ENCODE data around the gene HEMK1.

The HEMK1 gene

GRCh38 chr3:50562861-50563260 lies 6.5 kb upstream of the HEMK1 start:
- Histone ChIP-seq H3K27me3 (ENCODE audit: control insufficient read depth, low read length) (peaks cover 22% of the 10 kb centered on the region), H3K36me3 (ENCODE audit: control insufficient read depth, low read length) (no peaks in the 10 kb centered on the region), H4K20me1 (ENCODE audit: control insufficient read depth, insufficient read depth, low read depth, low read length) (no peaks in the 10 kb centered on the region), H3K27ac (ENCODE audit: low read depth, low read length) (no peak overlapping the region), H3K9me3 (ENCODE audit: control insufficient read depth, insufficient read depth, low read length) (no peaks in the 10 kb centered on the region), H3K4me1 (ENCODE audit: control insufficient read depth, low read length) (peaks cover 9% of the 10 kb centered on the region), H3K79me2 (ENCODE audit: control insufficient read depth, low read length) (no peaks in the 10 kb centered on the region), H3K9me2 (replicated peaks; ENCODE audit: control insufficient read depth, low read length) (no peaks in the 10 kb centered on the region), H3K4me2 (ENCODE audit: low read length) (no peak overlapping the region), H3K4me3 (ENCODE audit: low read length) (no peak overlapping the region), H3F3A (ENCODE audit: control insufficient read depth, insufficient read depth) (no peaks in the 10 kb centered on the region)
- no peak for TF ChIP-seq CTCF (IDR thresholded peaks at IDR 0.05; ENCODE audit: low read depth, low read length, poor library complexity, severe bottlenecking)
- no peak for TF ChIP-seq EZH2phosphoT487 (IDR thresholded peaks at IDR 0.05; ENCODE audit: borderline replicate concordance, low read length)

GRCh38 chr3:50563867-50564266 lies 5.5 kb upstream of the HEMK1 start:
- Histone ChIP-seq H3K9me3 (ENCODE audit: control insufficient read depth, insufficient read depth, low read length) (no peaks in the 10 kb centered on the region), H3K4me2 (ENCODE audit: low read length) (no peak overlapping the region), H3K79me2 (ENCODE audit: control insufficient read depth, low read length) (no peaks in the 10 kb centered on the region), H3F3A (ENCODE audit: control insufficient read depth, insufficient read depth) (no peaks in the 10 kb centered on the region), H3K9me2 (replicated peaks; ENCODE audit: control insufficient read depth, low read length) (no peaks in the 10 kb centered on the region), H4K20me1 (ENCODE audit: control insufficient read depth, insufficient read depth, low read depth, low read length) (no peaks in the 10 kb centered on the region), H3K27ac (ENCODE audit: low read depth, low read length) (no peak overlapping the region), H3K4me1 (ENCODE audit: control insufficient read depth, low read length) (peaks cover 18% of the 10 kb centered on the region), H3K4me3 (ENCODE audit: low read length) (no peak overlapping the region), H3K27me3 (ENCODE audit: control insufficient read depth, low read length) (peaks cover 22% of the 10 kb centered on the region), H3K36me3 (ENCODE audit: control insufficient read depth, low read length) (no peaks in the 10 kb centered on the region)
- TF ChIP-seq CTCF (IDR thresholded peaks at IDR 0.05; ENCODE audit: low read depth, low read length, poor library complexity, severe bottlenecking) (no peak), EZH2phosphoT487 (IDR thresholded peaks at IDR 0.05; ENCODE audit: borderline replicate concordance, low read length) (no peak)

GRCh38 chr3:50564321-50564720 lies 5.0 kb upstream of the HEMK1 start:
- Histone ChIP-seq H3K4me2 (ENCODE audit: low read length) (no peak overlapping the region), H3K9me2 (replicated peaks; ENCODE audit: control insufficient read depth, low read length) (no peaks in the 10 kb centered on the region), H3K36me3 (ENCODE audit: control insufficient read depth, low read length) (no peaks in the 10 kb centered on the region)

More at GRCh38 chr3:50564321-50564720, 5.0 kb upstream of the HEMK1 start:
- Histone ChIP-seq H3F3A (ENCODE audit: control insufficient read depth, insufficient read depth) (no peaks in the 10 kb centered on the region), H3K79me2 (ENCODE audit: control insufficient read depth, low read length) (no peaks in the 10 kb centered on the region), H3K9me3 (ENCODE audit: control insufficient read depth, insufficient read depth, low read length) (no peaks in the 10 kb centered on the region), H3K4me3 (ENCODE audit: low read length) (no peak overlapping the region), H3K27me3 (ENCODE audit: control insufficient read depth, low read length) (peaks cover 22% of the 10 kb centered on the region), H3K4me1 (ENCODE audit: control insufficient read depth, low read length) (peaks cover 18% of the 10 kb centered on the region), H4K20me1 (ENCODE audit: control insufficient read depth, insufficient read depth, low read depth, low read length) (no peaks in the 10 kb centered on the region), H3K27ac (ENCODE audit: low read depth, low read length) (no peak overlapping the region)
- no peak for TF ChIP-seq EZH2phosphoT487 (IDR thresholded peaks at IDR 0.05; ENCODE audit: borderline replicate concordance, low read length)
- no peak for TF ChIP-seq CTCF (IDR thresholded peaks at IDR 0.05; ENCODE audit: low read depth, low read length, poor library complexity, severe bottlenecking)

All from DOHH2 (cell line).